H9 (cell line): ENCODE data around the gene ARID1B. TPM values are rescaled to one million over a fixed set of nuclear protein-coding genes. Genes with fewer than 3 reads are reported as not detected.

Experiments
- DNase-seq: peaks from one replicate; pipeline ENCODE4 v3.0.0-alpha.2; 2017
- H2AFZ ChIP-seq: one replicate; pipeline ENCODE4 v1.6.1; 2013; ENCODE audit warnings: mild to moderate bottlenecking, low read length, control low read depth, moderate library complexity
- H2AK5ac ChIP-seq: 2 replicates; pipeline ENCODE4 v1.6.1; 2013; ENCODE audit warnings: low read length, control low read depth, mixed read lengths; ENCODE audit not compliant: insufficient read length
- H2BK120ac ChIP-seq: one replicate; pipeline ENCODE4 v1.6.1; 2013; ENCODE audit warnings: low read depth, mild to moderate bottlenecking, low read length, control low read depth, inconsistent platforms; ENCODE audit not compliant: poor library complexity, severe bottlenecking
- H2BK12ac ChIP-seq: 2 replicates; pipeline ENCODE4 v1.6.1; 2013; ENCODE audit warnings: low read length, control low read depth, mixed read lengths, low read depth; ENCODE audit not compliant: insufficient read length
- H2BK15ac ChIP-seq: 2 replicates; pipeline ENCODE4 v1.6.1; 2013; ENCODE audit warnings: low read depth, low read length, control low read depth
- H2BK20ac ChIP-seq: one replicate; pipeline ENCODE4 v1.6.1; 2013; ENCODE audit warnings: low read depth, mild to moderate bottlenecking, low read length, control low read depth, inconsistent platforms; ENCODE audit not compliant: poor library complexity, severe bottlenecking
- H2BK5ac ChIP-seq: 2 replicates; pipeline ENCODE4 v1.6.1; 2013; ENCODE audit warnings: low read length, control low read depth, mixed read lengths; ENCODE audit not compliant: insufficient read length
- H3K14ac ChIP-seq: 2 replicates; pipeline ENCODE4 v1.6.1; 2013; ENCODE audit warnings: low read length, control low read depth; ENCODE audit not compliant: insufficient read depth
- H3K18ac ChIP-seq: 2 replicates; pipeline ENCODE4 v1.6.1; 2013; ENCODE audit warnings: low read depth, mild to moderate bottlenecking, mixed read lengths, low read length, control low read depth; ENCODE audit not compliant: insufficient read length
- H3K23ac ChIP-seq: 2 replicates; pipeline ENCODE4 v1.6.1; 2013; ENCODE audit warnings: low read length, control low read depth, mixed read lengths, low read depth; ENCODE audit not compliant: insufficient read length
- H3K23me2 ChIP-seq: 2 replicates; pipeline ENCODE4 v1.6.1; 2013; ENCODE audit warnings: low read depth, mild to moderate bottlenecking, mixed read lengths, low read length, control low read depth; ENCODE audit not compliant: insufficient read length, poor library complexity, severe bottlenecking
- H3K27ac ChIP-seq: 2 replicates; pipeline ENCODE4 v1.5.1; 2013; ENCODE audit warnings: low read length, control low read depth, mixed read lengths, low read depth; ENCODE audit not compliant: insufficient read length
- H3K27me3 ChIP-seq: 2 replicates; pipeline ENCODE4 v1.6.1; 2013; ENCODE audit warnings: low read length, control low read depth, inconsistent platforms; ENCODE audit not compliant: insufficient read depth
- H3K4ac ChIP-seq: 2 replicates; pipeline ENCODE4 v1.6.1; 2013; ENCODE audit warnings: low read depth, mild to moderate bottlenecking, control low read depth, inconsistent platforms, low read length, moderate library complexity
- H3K4me1 ChIP-seq: 2 replicates; pipeline ENCODE4 v1.6.1; 2013; ENCODE audit warnings: low read length, control low read depth, inconsistent platforms; ENCODE audit not compliant: insufficient read depth
- H3K4me2 ChIP-seq: 2 replicates; pipeline ENCODE4 v1.6.1; 2013; ENCODE audit warnings: low read length, control low read depth, mixed read lengths; ENCODE audit not compliant: insufficient read length, insufficient read depth
- H3K56ac ChIP-seq: 2 replicates; pipeline ENCODE4 v1.6.1; 2013; ENCODE audit warnings: low read depth, mild to moderate bottlenecking, mixed read lengths, low read length, control low read depth; ENCODE audit not compliant: insufficient read length
- H3K79me1 ChIP-seq: 2 replicates; pipeline ENCODE4 v1.6.1; 2013; ENCODE audit warnings: low read depth, mild to moderate bottlenecking, moderate library complexity, low read length, control low read depth, inconsistent platforms; ENCODE audit not compliant: insufficient read depth, poor library complexity, severe bottlenecking
- H3K79me2 ChIP-seq: 2 replicates; pipeline ENCODE4 v1.6.1; 2013; ENCODE audit warnings: low read length, control low read depth, inconsistent platforms; ENCODE audit not compliant: insufficient read depth
- H3K9ac ChIP-seq: 2 replicates; pipeline ENCODE4 v1.6.1; 2013; ENCODE audit warnings: low read length, control low read depth, mixed read lengths; ENCODE audit not compliant: insufficient read length; ENCODE audit errors: extremely low read depth
- H3K9me3 ChIP-seq: one replicate; pipeline ENCODE4 v1.6.1; 2013; ENCODE audit warnings: low read depth, low read length, inconsistent platforms; ENCODE audit not compliant: control insufficient read depth
- H3T11ph ChIP-seq: one replicate; pipeline ENCODE4 v1.6.1; 2013; ENCODE audit warnings: mild to moderate bottlenecking, low read length, control low read depth, inconsistent platforms
- H4K20me1 ChIP-seq: one replicate; pipeline ENCODE4 v1.6.1; 2013; ENCODE audit not compliant: control insufficient read depth, insufficient read length, insufficient read depth
- H4K5ac ChIP-seq: 2 replicates; pipeline ENCODE4 v1.6.1; 2013; ENCODE audit warnings: low read depth, mild to moderate bottlenecking, mixed read lengths, low read length, control low read depth; ENCODE audit not compliant: insufficient read length
- H4K8ac ChIP-seq: replicated peaks from 2 replicates; pipeline ENCODE4 v1.6.1; 2013; ENCODE audit warnings: low read length, control low read depth, mixed read lengths, low read depth; ENCODE audit not compliant: insufficient read length
- H4K91ac ChIP-seq: 2 replicates; pipeline ENCODE4 v1.6.1; 2013; ENCODE audit warnings: low read depth, mild to moderate bottlenecking, moderate library complexity, mixed read lengths, low read length, control low read depth; ENCODE audit not compliant: insufficient read length
- H3K27ac Mint-ChIP-seq, 3 experiments: 2 replicates in 2 of 3; 3 replicates in 1 of 3; pipeline ENCODE4 v1.8.0; 2020 to 2021; ENCODE audit warnings: mixed read lengths in 3 of 3, mild to moderate bottlenecking in 1 of 3, moderate library complexity in 1 of 3
- H3K27me3 Mint-ChIP-seq: 2 replicates; pipeline ENCODE4 v1.8.0; 2021; ENCODE audit warnings: low read depth, mild to moderate bottlenecking, moderate library complexity, mixed read lengths
- H3K36me3 Mint-ChIP-seq, 3 experiments: 2 replicates in 2 of 3; 3 replicates in 1 of 3; pipeline ENCODE4 v1.8.0; 2020 to 2021; ENCODE audit warnings: low read depth in 3 of 3, mixed read lengths in 3 of 3; ENCODE audit not compliant: insufficient read depth in 1 of 3
- H3K4me1 Mint-ChIP-seq, 2 experiments: 2 replicates each; pipeline ENCODE4 v1.8.0; 2020; ENCODE audit warnings: mixed read lengths in 2 of 2
- H3K4me3 Mint-ChIP-seq, 2 experiments: 2 replicates in 1 of 2; 3 replicates in 1 of 2; pipeline ENCODE4 v1.8.0; 2020 to 2021; ENCODE audit warnings: mild to moderate bottlenecking in 2 of 2, mixed read lengths in 2 of 2, moderate library complexity in 1 of 2
- H3K9me3 Mint-ChIP-seq, 2 experiments: 2 replicates in 1 of 2; 3 replicates in 1 of 2; pipeline ENCODE4 v1.8.0; 2020; ENCODE audit warnings: mild to moderate bottlenecking in 2 of 2, mixed read lengths in 2 of 2, moderate library complexity in 1 of 2
- CTCF ChIP-seq: fragments of 200-600 bp; sonication (generic); conservative IDR thresholded peaks from 3 replicates; pipeline ENCODE4 v1.8.0; 2021; ENCODE audit warnings: antibody characterized with exemption, mild to moderate bottlenecking
- WGBS: extraction: QIAGEN DNeasy Blood & Tissue Kit; methylation state at CpG from one replicate; pipeline ENCODE4 v1.1.7; 2013; ENCODE audit warnings: missing lambda C conversion rate, low lambda C conversion rate, mixed read lengths; ENCODE audit not compliant: insufficient read length; ENCODE audit errors: extremely low coverage; 5-methylcytosine and 5-hydroxymethylcytosine counted together
- total RNA-seq: library from RNA; stranded (reverse); gene quantifications from 2 replicates; pipeline ENCODE4 v1.2.1, GENCODE V29; 2021

The ARID1B gene
- total RNA-seq, 1 experiment from 2014 or later, result 88.2 TPM

GRCh38 chr6:157188213-157188612, 411.0 kb downstream of the ARID1B start:
- H3K4me2 ChIP-seq, result no peak overlapping the region
- no peak for DNase-seq
- no peak overlapping the region for H2BK20ac ChIP-seq
- H2BK12ac ChIP-seq, result no peak overlapping the region
- H2BK15ac ChIP-seq, result no peak overlapping the region
- H3T11ph ChIP-seq, result no peak overlapping the region
- H3K9me3 ChIP-seq, result no peaks in the 10 kb centered on the region
- H2AFZ ChIP-seq, result no peak overlapping the region
- no peaks in the 10 kb centered on the region for H3K23me2 ChIP-seq
- no peak overlapping the region for H2BK5ac ChIP-seq
- no peaks in the 10 kb centered on the region for H3K79me2 ChIP-seq
- H3K27ac ChIP-seq, result no peak overlapping the region
- Mint-ChIP-seq H3K27ac (no peak overlapping the region), H3K4me1 (peaks cover 15 to 22% of the 10 kb centered on the region in 2 experiments), H3K27me3 (no peaks in the 10 kb centered on the region), H3K4me3 (no peak overlapping the region), H3K9me3 (no peaks in the 10 kb centered on the region), H3K36me3 (peaks cover 35 to 63% (median 56%) of the 10 kb centered on the region in 3 experiments)
- no peak overlapping the region for H3K4ac ChIP-seq
- H4K5ac ChIP-seq, result no peak overlapping the region
- WGBS, result no CpG with 5 or more reads among the region's 7 CpGs
- no peak overlapping the region for H2AK5ac ChIP-seq
- H3K9ac ChIP-seq, result no peak overlapping the region
- no peak overlapping the region for H3K23ac ChIP-seq
- H4K8ac ChIP-seq, result no peak overlapping the region
- no peak overlapping the region for H3K18ac ChIP-seq
- no peak overlapping the region for H2BK120ac ChIP-seq
- no peaks in the 10 kb centered on the region for H3K79me1 ChIP-seq
- H4K91ac ChIP-seq, result no peak overlapping the region
- H3K4me1 ChIP-seq, result peaks cover 2% of the 10 kb centered on the region; the same call in 1 of the 2 replicates
- H3K56ac ChIP-seq, result no peak overlapping the region
- no peak overlapping the region for H3K14ac ChIP-seq
- H4K20me1 ChIP-seq, result no peaks in the 10 kb centered on the region
- no peaks in the 10 kb centered on the region for H3K27me3 ChIP-seq
- no peak for TF ChIP-seq CTCF
